ENCODE data around the gene RXFP4.

Gene RXFP4

DNA sequence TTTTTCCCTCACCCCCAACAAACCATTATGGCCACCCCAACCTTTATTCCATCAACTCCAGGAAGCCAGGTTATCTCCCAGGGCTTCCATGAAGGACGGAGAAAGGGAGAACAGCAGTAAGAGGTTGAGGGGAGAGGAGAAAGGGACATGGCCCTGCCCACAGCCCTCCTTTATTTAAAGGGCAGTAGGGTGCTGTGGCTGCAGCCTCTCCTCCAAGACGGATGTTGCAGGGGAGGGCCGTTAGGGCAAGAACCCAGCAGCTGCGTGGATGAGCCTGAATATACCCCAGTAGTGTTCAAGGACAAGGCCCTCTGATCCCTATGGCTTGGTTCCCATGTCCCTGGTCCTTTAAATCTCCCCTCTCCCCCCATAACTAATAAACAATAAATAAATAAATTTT is 5.9 kb downstream of the RXFP4 start:
- POLR2A ChIA-PET = no interaction called here
- no peak overlapping the region for H3K4me3 ChIP-seq (ENCODE audit: low read depth, low read length)
- TF ChIP-seq, protein P1, sequence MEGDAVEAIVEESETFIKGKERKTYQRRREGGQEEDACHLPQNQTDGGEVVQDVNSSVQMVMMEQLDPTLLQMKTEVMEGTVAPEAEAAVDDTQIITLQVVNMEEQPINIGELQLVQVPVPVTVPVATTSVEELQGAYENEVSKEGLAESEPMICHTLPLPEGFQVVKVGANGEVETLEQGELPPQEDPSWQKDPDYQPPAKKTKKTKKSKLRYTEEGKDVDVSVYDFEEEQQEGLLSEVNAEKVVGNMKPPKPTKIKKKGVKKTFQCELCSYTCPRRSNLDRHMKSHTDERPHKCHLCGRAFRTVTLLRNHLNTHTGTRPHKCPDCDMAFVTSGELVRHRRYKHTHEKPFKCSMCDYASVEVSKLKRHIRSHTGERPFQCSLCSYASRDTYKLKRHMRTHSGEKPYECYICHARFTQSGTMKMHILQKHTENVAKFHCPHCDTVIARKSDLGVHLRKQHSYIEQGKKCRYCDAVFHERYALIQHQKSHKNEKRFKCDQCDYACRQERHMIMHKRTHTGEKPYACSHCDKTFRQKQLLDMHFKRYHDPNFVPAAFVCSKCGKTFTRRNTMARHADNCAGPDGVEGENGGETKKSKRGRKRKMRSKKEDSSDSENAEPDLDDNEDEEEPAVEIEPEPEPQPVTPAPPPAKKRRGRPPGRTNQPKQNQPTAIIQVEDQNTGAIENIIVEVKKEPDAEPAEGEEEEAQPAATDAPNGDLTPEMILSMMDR (IDR thresholded peaks at IDR 0.05; ENCODE audit: insufficient read depth, low read length, missing control alignments) = no peak
- no peak for DNase-seq (ENCODE audit: low read depth, low spot score)
- CTCF ChIA-PET = interaction anchor here (2.7 to 3.5 kb wide), 2 partner anchors 9 to 42 kb away, joined by 13 read pairs; no protein-coding TSS in a partner anchor

DNA sequence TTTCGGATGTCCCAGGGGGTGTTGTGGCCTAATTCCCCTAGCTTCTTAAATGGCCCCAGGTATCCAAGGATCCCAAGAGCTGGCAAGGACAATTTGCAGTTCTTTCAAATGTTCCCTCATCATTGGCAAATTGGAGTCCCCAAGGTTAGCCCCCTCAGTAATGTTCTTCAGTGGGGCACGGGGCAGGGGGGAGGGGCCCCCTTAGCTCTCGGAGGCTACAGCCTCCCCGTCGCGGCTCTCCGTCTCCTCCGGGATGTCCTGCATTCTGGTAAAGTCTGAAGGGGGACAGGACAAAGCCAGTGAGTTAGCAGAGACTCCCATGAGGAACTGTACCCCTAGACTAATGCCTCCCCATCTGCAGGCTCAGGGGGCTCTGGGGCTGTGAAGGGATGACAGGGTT is 6.3 kb downstream of the RXFP4 start:
- CTCF ChIA-PET = interaction anchor here (2.7 to 3.5 kb wide), 2 partner anchors 9 to 41 kb away, joined by 13 read pairs; no protein-coding TSS in a partner anchor
- H3K4me3 ChIP-seq (ENCODE audit: low read depth, low read length) = no peak overlapping the region
- POLR2A ChIA-PET = interaction anchor here (0.9 kb wide), 1 partner anchor 29 kb away, joined by 3 read pairs; no protein-coding TSS in a partner anchor
- DNase-seq (ENCODE audit: low read depth, low spot score) = no peak
- TF ChIP-seq, protein P1 (IDR thresholded peaks at IDR 0.05; ENCODE audit: insufficient read depth, low read length, missing control alignments) = no peak

DNA sequence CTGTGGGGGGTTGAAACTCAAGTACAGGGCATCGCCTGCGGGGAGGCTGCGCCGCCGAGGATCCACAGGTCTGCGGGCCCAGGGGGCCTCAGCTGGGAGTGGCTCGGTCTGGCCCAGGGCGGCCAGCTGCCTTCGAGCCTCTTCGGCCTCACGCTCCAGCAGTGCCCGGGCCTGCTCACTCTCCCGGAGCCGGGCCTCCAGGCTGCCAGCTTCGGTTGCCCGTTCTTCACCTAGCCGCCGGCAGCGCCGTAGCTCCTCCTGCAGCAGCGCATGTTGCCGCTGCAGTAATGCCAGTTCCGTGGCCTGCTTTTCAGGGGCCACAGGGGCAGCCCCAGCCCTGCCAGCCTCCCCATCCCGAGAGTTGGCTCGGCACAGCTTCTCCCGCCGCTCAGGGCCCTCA is 9.4 kb downstream of the RXFP4 start:
- TF ChIP-seq, protein P1 (IDR thresholded peaks at IDR 0.05; ENCODE audit: insufficient read depth, low read length, missing control alignments) = no peak
- ChIA-PET POLR2A (interaction anchor here (0.6 to 1.9 kb wide), 2 partner anchors 11 to 16 kb away, joined by 5 to 6 read pairs; no protein-coding TSS in a partner anchor), CTCF (interaction anchor here (0.8 kb wide), 1 partner anchor 39 kb away, joined by 3 read pairs; no protein-coding TSS in a partner anchor)
- DNase-seq (ENCODE audit: low read depth, low spot score) = no peak
- no peak overlapping the region for H3K4me3 ChIP-seq (ENCODE audit: low read depth, low read length)

DNA sequence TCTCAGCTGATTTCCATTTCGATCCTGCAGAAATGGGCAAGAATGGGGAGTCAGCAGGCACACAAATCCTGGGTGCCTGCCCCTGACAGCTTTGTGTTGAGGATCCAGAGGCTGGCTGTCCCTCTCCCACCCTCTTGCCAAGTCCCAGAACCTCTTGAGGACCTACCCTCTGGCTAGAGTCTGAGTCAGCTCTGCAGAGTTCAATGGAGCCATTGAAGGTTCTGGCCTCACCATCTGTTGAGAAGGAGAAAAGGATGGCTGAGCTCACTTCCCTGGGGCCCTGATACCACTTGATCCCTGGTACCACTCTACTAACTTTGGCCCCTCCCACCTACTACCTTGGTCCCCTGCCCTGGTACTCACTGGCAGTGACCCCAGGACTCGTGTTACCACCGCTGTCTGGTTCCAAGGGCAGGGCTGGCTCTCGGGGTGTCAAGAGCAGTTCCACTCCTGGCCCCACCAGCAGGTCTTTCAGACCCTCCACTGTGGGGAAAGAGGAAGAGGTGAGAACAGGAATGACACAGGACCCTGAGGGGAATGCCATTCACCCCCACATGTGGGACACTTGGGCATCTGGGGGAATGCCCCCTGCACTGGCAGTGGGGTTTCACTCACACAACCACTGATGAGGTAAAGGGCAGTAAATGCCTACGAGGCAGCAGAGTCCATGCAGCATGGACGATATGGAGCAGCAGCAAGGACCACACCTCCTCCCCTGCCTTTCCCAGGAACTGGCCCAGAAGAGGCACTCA is 10.5 kb downstream of the RXFP4 start:
- no peak for DNase-seq (ENCODE audit: low read depth, low spot score)
- ChIA-PET CTCF (interaction anchor here (0.8 to 1.2 kb wide), 2 partner anchors 14 to 16 kb away, joined by 3 read pairs; no protein-coding TSS in a partner anchor), POLR2A (interaction anchor here (1.9 kb wide), 1 partner anchor 10 kb away, joined by 6 read pairs; no protein-coding TSS in a partner anchor)
- H3K4me3 ChIP-seq (ENCODE audit: low read depth, low read length) = no peak overlapping the region
- TF ChIP-seq, protein P1 (IDR thresholded peaks at IDR 0.05; ENCODE audit: insufficient read depth, low read length, missing control alignments) = no peak

DNA sequence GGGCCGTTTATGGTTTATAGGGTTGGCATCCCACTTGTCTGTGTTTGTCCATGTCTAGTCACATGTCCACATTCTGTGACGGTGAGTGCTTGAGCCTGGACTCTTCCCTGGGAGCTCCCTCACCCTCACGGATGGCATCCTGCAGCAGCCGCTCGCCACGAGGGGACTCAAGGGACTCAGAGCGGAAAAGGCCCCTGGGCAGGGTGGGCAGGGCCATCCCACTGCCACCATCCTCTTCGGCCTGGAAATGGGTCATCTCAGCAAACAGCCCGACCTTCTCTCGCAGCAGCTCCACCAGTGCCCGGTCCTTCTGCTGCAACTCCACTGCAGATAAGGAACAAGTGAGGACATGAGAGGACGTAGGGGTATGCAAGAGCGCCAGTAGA is 11.1 kb downstream of the RXFP4 start:
- no peak overlapping the region for H3K4me3 ChIP-seq (ENCODE audit: low read depth, low read length)
- POLR2A ChIA-PET = interaction anchor here (1.9 kb wide), 1 partner anchor 10 kb away, joined by 6 read pairs; no protein-coding TSS in a partner anchor
- TF ChIP-seq, protein P1 (IDR thresholded peaks at IDR 0.05; ENCODE audit: insufficient read depth, low read length, missing control alignments) = no peak
- no peak for DNase-seq (ENCODE audit: low read depth, low spot score)
- CTCF ChIA-PET = interaction anchor here (1.2 kb wide), 1 partner anchor 15 kb away, joined by 3 read pairs; no protein-coding TSS in a partner anchor

DNA sequence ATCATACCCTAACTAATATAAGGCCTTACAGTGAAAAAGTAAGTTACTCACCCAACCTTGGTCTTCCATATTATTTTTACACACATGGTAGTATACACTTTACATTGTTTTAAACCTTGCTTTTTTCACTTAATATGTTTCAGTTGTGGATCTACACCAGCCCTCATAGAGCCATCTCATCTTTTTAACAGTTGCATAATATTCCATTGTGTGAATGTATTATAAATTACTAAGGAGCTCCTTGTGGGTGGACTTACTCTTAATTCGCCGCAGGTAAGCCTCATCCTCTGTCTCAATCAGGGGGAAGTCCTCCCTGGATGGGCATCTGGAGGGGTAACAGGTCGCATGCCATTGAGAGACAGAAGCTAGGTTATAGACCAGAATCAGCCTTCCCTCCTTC is 13.2 kb downstream of the RXFP4 start:
- ChIA-PET POLR2A (interaction anchor here (1.0 kb wide), 1 partner anchor 13 kb away, joined by 4 read pairs; no protein-coding TSS in a partner anchor), CTCF (interaction anchor here (0.8 to 4.3 kb wide), 5 partner anchors 10 to 111 kb away, joined by 4 to 30 read pairs (median 4); no protein-coding TSS in a partner anchor)
- no peak overlapping the region for H3K4me3 ChIP-seq (ENCODE audit: low read depth, low read length)
- TF ChIP-seq, protein P1 (IDR thresholded peaks at IDR 0.05; ENCODE audit: insufficient read depth, low read length, missing control alignments) = no peak
- DNase-seq (ENCODE audit: low read depth, low spot score) = no peak

All from AG04449 (cell line).